AG09309 (cell line): ENCODE data around the gene ABHD1.

Source experiments
- DNase-seq: peaks from one replicate; pipeline ENCODE4 v3.0.0-alpha.2; 2010; ENCODE audit warnings: low read depth
- H3K4me3 ChIP-seq: 2 replicates; pipeline ENCODE4 v1.5.1; 2011; ENCODE audit warnings: mild to moderate bottlenecking, low read depth, low read length, moderate library complexity; ENCODE audit not compliant: control insufficient read depth
- CTCF ChIP-seq: IDR thresholded peaks from 2 replicates; pipeline ENCODE4 v1.5.1; 2011; ENCODE audit warnings: mild to moderate bottlenecking, low read depth, low read length, inconsistent platforms; ENCODE audit not compliant: insufficient read depth, control insufficient read depth; ENCODE audit errors: missing control alignments

ABHD1 gene

GRCh38 chr2:27139310-27139709, 15.7 kb downstream of the ABHD1 start, which contains the start of gene PRR30:
TSS of gene PRR30 (minus strand) at chr2:27139410. CDS start at chr2:27138329, 1,081 bp downstream.
- DNase-seq = no peak
- no peak for TF ChIP-seq CTCF
- H3K4me3 ChIP-seq = no peak within 1 kb of the TSS

- no peak overlapping the region for H3K4me3 ChIP-seq
- no peak for DNase-seq
- no peak for TF ChIP-seq CTCF
Measured at GRCh38 chr2:27143285-27143684, 19.7 kb downstream of the ABHD1 start.

GRCh38 chr2:27145682-27146081, 22.1 kb downstream of the ABHD1 start:
- no peak for DNase-seq
- no peak for TF ChIP-seq CTCF
- no peak overlapping the region for H3K4me3 ChIP-seq

- no peak overlapping the region for H3K4me3 ChIP-seq
- no peak for DNase-seq
- TF ChIP-seq CTCF = no peak
Measured at GRCh38 chr2:27147935-27148334, 24.3 kb downstream of the ABHD1 start.

GRCh38 chr2:27148801-27149439, 25.3 kb downstream of the ABHD1 start, which contains the start of gene TCF23:
TSS of gene TCF23 (plus strand) at chr2:27149004. CDS start at chr2:27149134, 130 bp downstream.
- DNase-seq = no peak
- no peak within 1 kb of the TSS for H3K4me3 ChIP-seq
- no peak for TF ChIP-seq CTCF

- DNase-seq = no peak
- no peak overlapping the region for H3K4me3 ChIP-seq
- no peak for TF ChIP-seq CTCF
Measured at GRCh38 chr2:27149570-27150405, 26.2 kb downstream of the ABHD1 start.
